ENCODE results near the gene SLC25A44.
"Not testable (repeated sequence)": the region's sequence is repeated elsewhere in the genome, so short reads cannot be mapped to it uniquely, and the experiment has no call there.

SLC25A44 gene

GRCh38 chr1:156212130-156212529 lies 18.2 kb downstream of the SLC25A44 start:
- DNase-seq: no peak

GRCh38 chr1:156212833-156213643 lies 19.1 kb downstream of the SLC25A44 start, which contains the start of gene PMF1:
PMF1 (plus strand) TSS chr1:156213007; CDS start chr1:156213016, 9 bp downstream.
- peak; percentile 97 to 98 for DNase-seq

- no peak for DNase-seq
These were observed 19.7 kb downstream of the SLC25A44 start for GRCh38 chr1:156213644-156213966.

GRCh38 chr1:156214024-156214748 lies 20.3 kb downstream of the SLC25A44 start:
- DNase-seq: peak; percentile 68 to 70

- DNase-seq: not testable (repeated sequence)
These were observed 22.6 kb downstream of the SLC25A44 start for GRCh38 chr1:156216361-156217086.

GRCh38 chr1:156217871-156218270 lies 24.0 kb downstream of the SLC25A44 start:
- no peak for DNase-seq

GRCh38 chr1:156220226-156220625 lies 26.3 kb downstream of the SLC25A44 start:
- no peak for DNase-seq

- peak in 1 of 2 experiments; percentile 57 for DNase-seq
These were observed 28.2 kb downstream of the SLC25A44 start for GRCh38 chr1:156221986-156222692.

- DNase-seq: no peak
These were observed 31.7 kb downstream of the SLC25A44 start for GRCh38 chr1:156225677-156226014.

- peak in 1 of 2 experiments; percentile 53 for DNase-seq
These were observed 32.2 kb downstream of the SLC25A44 start for GRCh38 chr1:156226116-156226538.

GRCh38 chr1:156226782-156227181 lies 32.9 kb downstream of the SLC25A44 start:
- no peak for DNase-seq

- no peak for DNase-seq
These were observed 34.6 kb downstream of the SLC25A44 start for GRCh38 chr1:156228501-156228900.

GRCh38 chr1:156229809-156230472 lies 36.0 kb downstream of the SLC25A44 start:
- DNase-seq: no peak

GRCh38 chr1:156230473-156230837 lies 36.6 kb downstream of the SLC25A44 start:
- DNase-seq: no peak

GRCh38 chr1:156232201-156232894 lies 38.4 kb downstream of the SLC25A44 start:
- no peak for DNase-seq

GRCh38 chr1:156233426-156234127 lies 39.7 kb downstream of the SLC25A44 start:
- no peak for DNase-seq

- DNase-seq: no peak
These were observed 42.3 kb downstream of the SLC25A44 start for GRCh38 chr1:156236164-156236563.

- no peak for DNase-seq
These were observed 44.3 kb downstream of the SLC25A44 start for GRCh38 chr1:156238248-156238647.

- DNase-seq: no peak
These were observed 47.5 kb downstream of the SLC25A44 start for GRCh38 chr1:156241311-156241811.

GRCh38 chr1:156241926-156242325 lies 48.0 kb downstream of the SLC25A44 start, which contains the start of gene BGLAP:
BGLAP (plus strand) TSS chr1:156242184; CDS start chr1:156242232, 48 bp downstream.
- DNase-seq: no peak

- DNase-seq: no peak
These were observed 48.8 kb downstream of the SLC25A44 start for GRCh38 chr1:156242738-156243137.
